Nephron progenitor cell (in vitro differentiated cells): ENCODE measurements around the gene CPHXL2.

Experiments
- DNase-seq: peaks from one replicate; pipeline ENCODE4 v3.0.0; 2021
- H3K27ac Mint-ChIP-seq: 2 replicates; pipeline ENCODE4 v1.8.0; 2021; ENCODE audit warnings: mild to moderate bottlenecking, moderate library complexity, mixed read lengths
- H3K27me3 Mint-ChIP-seq: 2 replicates; pipeline ENCODE4 v1.8.0; 2021; ENCODE audit warnings: mild to moderate bottlenecking, low read depth, mixed read lengths; ENCODE audit not compliant: poor library complexity
- H3K36me3 Mint-ChIP-seq: 2 replicates; pipeline ENCODE4 v1.8.0; 2021; ENCODE audit warnings: low read depth, mixed read lengths
- H3K4me1 Mint-ChIP-seq: 2 replicates; pipeline ENCODE4 v1.8.0; 2021; ENCODE audit warnings: mixed read lengths
- H3K4me3 Mint-ChIP-seq: 2 replicates; pipeline ENCODE4 v1.8.0; 2021; ENCODE audit warnings: mild to moderate bottlenecking, moderate library complexity, mixed read lengths
- H3K9me3 Mint-ChIP-seq: 2 replicates; pipeline ENCODE4 v1.8.0; 2021; ENCODE audit warnings: mild to moderate bottlenecking, moderate library complexity, mixed read lengths
- CTCF ChIP-seq: fragments of 200-600 bp; sonication (generic); IDR thresholded peaks from 2 replicates; pipeline ENCODE4 v1.5.0; 2021; ENCODE audit warnings: antibody characterized with exemption

The CPHXL2 gene

GRCh38 chr16:75702242-75702641 lies 25.4 kb upstream of the CPHXL2 start:
- no peak for DNase-seq
- Mint-ChIP-seq H3K9me3 (peaks cover 5% of the 10 kb centered on the region), H3K27ac (no peak overlapping the region), H3K27me3 (peaks cover 12% of the 10 kb centered on the region), H3K4me3 (no peak overlapping the region), H3K36me3 (no peaks in the 10 kb centered on the region), H3K4me1 (no peaks in the 10 kb centered on the region)
- no peak for TF ChIP-seq CTCF

- no peaks in the 10 kb centered on the region for H3K36me3 Mint-ChIP-seq
These were observed 24.6 kb upstream of the CPHXL2 start, which contains the start of gene DUXB for GRCh38 chr16:75701361-75701760. TSS of gene DUXB (minus strand) at chr16:75701461. CDS start at chr16:75701418, 43 bp downstream.

DNA sequence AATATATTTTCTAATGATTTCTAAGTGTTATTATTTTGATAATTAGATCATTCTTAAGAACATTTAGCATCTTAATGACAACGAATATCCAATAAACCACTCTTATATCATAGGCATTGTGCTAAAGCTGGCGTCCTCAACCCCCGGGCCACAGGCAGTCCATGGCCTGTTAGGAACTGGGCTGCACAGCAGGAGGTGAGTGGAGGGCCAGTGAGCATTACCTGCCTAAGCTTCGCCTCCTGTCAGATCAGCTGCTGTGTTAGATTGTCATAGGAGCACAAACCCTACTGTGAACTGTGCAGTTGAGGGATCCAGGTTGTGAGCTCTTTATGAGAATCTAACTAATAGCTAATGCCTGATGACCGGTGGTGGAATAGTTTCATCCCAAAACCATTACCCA lies 20.8 kb upstream of the CPHXL2 start:
- no peak for TF ChIP-seq CTCF
- Mint-ChIP-seq H3K27ac (no peak overlapping the region), H3K4me3 (no peak overlapping the region), H3K9me3 (peaks cover 6% of the 10 kb centered on the region), H3K4me1 (no peaks in the 10 kb centered on the region), H3K36me3 (no peaks in the 10 kb centered on the region), H3K27me3 (peaks cover 6% of the 10 kb centered on the region)
- no peak for DNase-seq

More at GRCh38 chr16:75701361-75701760, 24.6 kb upstream of the CPHXL2 start, which contains the start of gene DUXB:
- Mint-ChIP-seq H3K4me1 (no peaks in the 10 kb centered on the region), H3K9me3 (no peaks in the 10 kb centered on the region), H3K27ac (no peak within 1 kb of the TSS), H3K27me3 (peaks cover 12% of the 10 kb centered on the region), H3K4me3 (no peak within 1 kb of the TSS)
- TF ChIP-seq CTCF = no peak
- DNase-seq = no peak

- no peak overlapping the region for H3K4me3 Mint-ChIP-seq
- no peak for DNase-seq
- no peak for TF ChIP-seq CTCF
- H3K4me1 Mint-ChIP-seq = no peaks in the 10 kb centered on the region
- peaks cover 12% of the 10 kb centered on the region for H3K9me3 Mint-ChIP-seq
- peaks cover 6% of the 10 kb centered on the region for H3K27me3 Mint-ChIP-seq
- H3K27ac Mint-ChIP-seq = no peak overlapping the region
- no peaks in the 10 kb centered on the region for H3K36me3 Mint-ChIP-seq
These were observed 18.9 kb upstream of the CPHXL2 start for GRCh38 chr16:75695708-75696107.

DNA sequence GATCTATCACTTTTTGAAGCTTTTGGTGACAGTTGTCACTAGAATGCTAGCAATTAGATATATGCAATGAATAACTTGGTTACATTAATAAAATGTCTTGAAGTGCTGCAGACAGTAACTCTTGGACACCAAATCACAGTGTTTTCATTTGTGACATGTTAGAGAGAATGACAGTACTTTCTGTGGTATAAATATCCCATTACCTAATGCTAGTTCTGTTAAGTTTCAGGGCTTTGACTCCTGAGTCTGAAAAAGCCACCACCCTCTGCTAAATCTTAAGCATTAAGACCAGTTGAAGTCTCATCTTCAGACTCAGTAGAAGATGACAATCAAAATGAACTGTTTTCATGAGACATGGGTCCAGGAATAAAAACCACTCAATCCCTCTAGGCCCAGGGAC lies 10.6 kb upstream of the CPHXL2 start:
- Mint-ChIP-seq H3K4me1 (no peaks in the 10 kb centered on the region), H3K9me3 (peaks cover 59% of the 10 kb centered on the region), H3K36me3 (peaks cover 29% of the 10 kb centered on the region), H3K27ac (no peak overlapping the region), H3K27me3 (peaks cover 5% of the 10 kb centered on the region), H3K4me3 (no peak overlapping the region)
- DNase-seq = no peak
- no peak for TF ChIP-seq CTCF

DNA sequence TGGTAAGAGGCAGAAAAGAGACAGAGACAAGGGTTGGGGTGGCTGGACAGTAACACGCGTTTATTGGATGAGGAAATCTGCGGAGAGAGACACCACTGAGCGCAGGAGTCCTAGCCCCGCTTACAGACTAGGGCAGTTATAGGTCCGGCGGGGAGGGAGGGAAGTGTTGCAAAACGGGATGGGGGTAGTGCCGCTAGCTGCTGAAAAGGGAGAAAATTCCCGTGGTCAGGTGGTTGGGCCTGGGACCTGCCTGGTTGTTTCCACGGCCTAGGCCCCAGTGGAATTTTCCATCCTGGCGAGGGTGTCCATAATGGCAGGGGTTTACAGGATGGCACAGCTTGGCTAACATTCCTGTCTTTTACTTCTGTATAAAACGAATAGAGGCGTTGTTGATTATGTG lies 5.5 kb upstream of the CPHXL2 start:
- H3K9me3 Mint-ChIP-seq = peaks cover 40% of the 10 kb centered on the region
- H3K27me3 Mint-ChIP-seq = no peaks in the 10 kb centered on the region
- peaks cover 29% of the 10 kb centered on the region for H3K36me3 Mint-ChIP-seq
- no peak for DNase-seq
- no peak overlapping the region for H3K27ac Mint-ChIP-seq
- no peak for TF ChIP-seq CTCF
- H3K4me3 Mint-ChIP-seq = no peak overlapping the region
- no peaks in the 10 kb centered on the region for H3K4me1 Mint-ChIP-seq
